Loucy (cell line): ENCODE results near the gene RABAC1.

Source experiments
- H2AFZ ChIP-seq: fragments of 200-600 bp; sonication (generic); 2 replicates; pipeline ENCODE4 v1.6.0; 2016; ENCODE audit warnings: antibody characterized with exemption, mild to moderate bottlenecking, low read length, moderate library complexity
- H3F3A ChIP-seq: fragments of 200-600 bp; 2 replicates; pipeline ENCODE4 v1.6.0; 2016; ENCODE audit warnings: antibody characterized with exemption, low read depth, mild to moderate bottlenecking
- H3K27me3 ChIP-seq: fragments of 200-600 bp; sonication (generic); 2 replicates; pipeline ENCODE4 v1.6.1; 2014; ENCODE audit warnings: low read length, mild to moderate bottlenecking; ENCODE audit not compliant: insufficient read depth, poor library complexity, severe bottlenecking
- H3K36me3 ChIP-seq: fragments of 200-600 bp; sonication (generic); 2 replicates; pipeline ENCODE4 v1.6.1; 2016; ENCODE audit warnings: low read length; ENCODE audit not compliant: insufficient read depth
- H3K4me1 ChIP-seq: fragments of 200-600 bp; sonication (generic); 2 replicates; pipeline ENCODE4 v1.5.1; 2014; ENCODE audit warnings: low read length, mild to moderate bottlenecking; ENCODE audit not compliant: insufficient read depth, poor library complexity, severe bottlenecking
- H3K4me2 ChIP-seq: fragments of 200-600 bp; sonication (generic); 2 replicates; pipeline ENCODE4 v1.6.0; 2014; ENCODE audit warnings: antibody characterized with exemption, low read length, low read depth, mild to moderate bottlenecking; ENCODE audit not compliant: poor library complexity, severe bottlenecking
- H3K4me3 ChIP-seq: fragments of 200-600 bp; sonication (generic); 2 replicates; pipeline ENCODE4 v1.5.1; 2014; ENCODE audit warnings: low read length, mild to moderate bottlenecking, mixed read lengths; ENCODE audit not compliant: poor library complexity, severe bottlenecking
- H3K79me2 ChIP-seq: fragments of 200-600 bp; sonication (generic); 2 replicates; pipeline ENCODE4 v1.6.1; 2014; ENCODE audit warnings: low read length; ENCODE audit not compliant: insufficient read depth
- H3K9ac ChIP-seq: fragments of 200-600 bp; sonication (generic); 2 replicates; pipeline ENCODE4 v1.6.0; 2014; ENCODE audit warnings: mild to moderate bottlenecking, low read depth, low read length, moderate library complexity; ENCODE audit not compliant: poor library complexity, severe bottlenecking
- H3K9me2 ChIP-seq: fragments of 200-600 bp; sonication (generic); replicated peaks from 2 replicates; pipeline ENCODE4 v1.6.1; 2016; ENCODE audit warnings: low read depth, low read length, mixed read lengths
- H3K9me3 ChIP-seq: fragments of 200-600 bp; sonication (generic); 2 replicates; pipeline ENCODE4 v1.6.1; 2014; ENCODE audit warnings: mild to moderate bottlenecking, antibody characterized with exemption, low read length, low read depth; ENCODE audit not compliant: insufficient read depth
- H4K20me1 ChIP-seq: fragments of 200-600 bp; sonication (generic); 2 replicates; pipeline ENCODE4 v1.6.0; 2014; ENCODE audit warnings: antibody characterized with exemption, low read length, mild to moderate bottlenecking; ENCODE audit not compliant: insufficient read depth, poor library complexity, severe bottlenecking
- EZH2phosphoT487 ChIP-seq: fragments of 200-600 bp; IDR thresholded peaks from 2 replicates; pipeline ENCODE4 v1.6.1; 2018; ENCODE audit warnings: antibody characterized with exemption, mild to moderate bottlenecking, moderate library complexity, borderline replicate concordance
- TF ChIP-seq, protein P1 (sequence below): fragments of 200-600 bp; sonication (generic); conservative IDR thresholded peaks from 2 replicates; pipeline ENCODE4 v1.5.1; 2014; ENCODE audit warnings: mild to moderate bottlenecking, antibody characterized with exemption, low read length

Gene RABAC1

DNA sequence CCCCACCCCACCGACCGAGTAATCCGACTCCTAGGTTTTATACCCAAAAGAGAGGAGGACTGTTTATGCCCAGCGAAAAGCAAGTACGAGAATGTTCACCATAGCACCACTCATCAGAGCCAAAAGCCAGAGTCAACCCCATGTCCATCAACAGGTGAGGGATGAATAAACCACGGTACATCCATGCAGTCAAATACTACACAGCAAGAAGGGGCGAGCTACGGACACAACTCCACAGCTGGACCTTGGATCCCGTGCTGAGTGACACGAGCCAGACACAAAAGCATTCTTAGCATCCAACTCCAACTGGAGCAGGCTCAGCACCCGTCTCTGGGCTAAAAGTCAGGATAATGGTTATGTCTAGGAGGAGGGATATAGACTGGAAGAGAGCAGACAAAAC, 12.2 kb upstream of the RABAC1 start:
- Histone ChIP-seq H3K27me3 (no peaks in the 10 kb centered on the region), H3K79me2 (no peaks in the 10 kb centered on the region), H3K9me3 (no peaks in the 10 kb centered on the region), H2AFZ (no peak overlapping the region), H3K9ac (no peak overlapping the region), H3K36me3 (no peaks in the 10 kb centered on the region), H3K4me2 (no peak overlapping the region), H3K4me3 (no peak overlapping the region), H3F3A (no peaks in the 10 kb centered on the region), H4K20me1 (no peaks in the 10 kb centered on the region), H3K9me2 (no peaks in the 10 kb centered on the region), H3K4me1 (no peaks in the 10 kb centered on the region)
- no peak for TF ChIP-seq EZH2phosphoT487
- TF ChIP-seq, protein P1, sequence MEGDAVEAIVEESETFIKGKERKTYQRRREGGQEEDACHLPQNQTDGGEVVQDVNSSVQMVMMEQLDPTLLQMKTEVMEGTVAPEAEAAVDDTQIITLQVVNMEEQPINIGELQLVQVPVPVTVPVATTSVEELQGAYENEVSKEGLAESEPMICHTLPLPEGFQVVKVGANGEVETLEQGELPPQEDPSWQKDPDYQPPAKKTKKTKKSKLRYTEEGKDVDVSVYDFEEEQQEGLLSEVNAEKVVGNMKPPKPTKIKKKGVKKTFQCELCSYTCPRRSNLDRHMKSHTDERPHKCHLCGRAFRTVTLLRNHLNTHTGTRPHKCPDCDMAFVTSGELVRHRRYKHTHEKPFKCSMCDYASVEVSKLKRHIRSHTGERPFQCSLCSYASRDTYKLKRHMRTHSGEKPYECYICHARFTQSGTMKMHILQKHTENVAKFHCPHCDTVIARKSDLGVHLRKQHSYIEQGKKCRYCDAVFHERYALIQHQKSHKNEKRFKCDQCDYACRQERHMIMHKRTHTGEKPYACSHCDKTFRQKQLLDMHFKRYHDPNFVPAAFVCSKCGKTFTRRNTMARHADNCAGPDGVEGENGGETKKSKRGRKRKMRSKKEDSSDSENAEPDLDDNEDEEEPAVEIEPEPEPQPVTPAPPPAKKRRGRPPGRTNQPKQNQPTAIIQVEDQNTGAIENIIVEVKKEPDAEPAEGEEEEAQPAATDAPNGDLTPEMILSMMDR: no peak

DNA sequence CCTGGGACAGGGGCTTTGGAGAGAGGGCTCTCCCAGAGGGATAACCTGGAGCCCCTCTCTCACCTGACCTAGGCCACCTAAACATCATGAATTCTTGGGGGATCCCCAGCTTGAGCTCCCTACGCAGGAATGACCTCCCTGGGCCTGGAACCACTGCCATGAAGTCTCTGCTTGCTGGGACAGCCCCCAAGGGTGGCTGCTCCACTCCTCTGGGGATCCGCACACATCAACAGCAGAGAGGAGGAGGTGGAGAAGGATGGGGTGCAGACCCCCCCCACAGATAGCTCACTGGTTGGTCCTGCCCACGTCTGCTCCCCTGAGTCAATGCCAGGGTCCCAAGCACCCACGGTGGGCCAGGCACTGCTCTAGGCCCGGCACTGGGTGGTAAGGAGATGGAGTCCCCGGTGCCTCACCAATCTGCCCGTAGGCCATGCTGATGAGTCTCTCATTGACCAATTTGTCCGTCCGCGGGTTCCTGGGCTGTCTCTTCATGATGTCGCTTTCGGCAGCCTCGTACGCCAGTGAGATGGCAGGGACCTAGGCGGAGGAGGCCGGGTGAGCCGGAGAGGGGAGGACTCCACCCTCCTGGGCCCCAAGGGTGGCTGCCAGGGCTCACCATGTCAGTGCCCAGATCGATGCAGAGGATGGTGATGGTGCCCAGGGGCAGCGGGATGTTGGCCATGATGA, 10.8 kb upstream of the RABAC1 start:
- H3K27me3 ChIP-seq: no peaks in the 10 kb centered on the region
- H3F3A ChIP-seq: no peaks in the 10 kb centered on the region
- no peak overlapping the region for H3K9ac ChIP-seq

DNA sequence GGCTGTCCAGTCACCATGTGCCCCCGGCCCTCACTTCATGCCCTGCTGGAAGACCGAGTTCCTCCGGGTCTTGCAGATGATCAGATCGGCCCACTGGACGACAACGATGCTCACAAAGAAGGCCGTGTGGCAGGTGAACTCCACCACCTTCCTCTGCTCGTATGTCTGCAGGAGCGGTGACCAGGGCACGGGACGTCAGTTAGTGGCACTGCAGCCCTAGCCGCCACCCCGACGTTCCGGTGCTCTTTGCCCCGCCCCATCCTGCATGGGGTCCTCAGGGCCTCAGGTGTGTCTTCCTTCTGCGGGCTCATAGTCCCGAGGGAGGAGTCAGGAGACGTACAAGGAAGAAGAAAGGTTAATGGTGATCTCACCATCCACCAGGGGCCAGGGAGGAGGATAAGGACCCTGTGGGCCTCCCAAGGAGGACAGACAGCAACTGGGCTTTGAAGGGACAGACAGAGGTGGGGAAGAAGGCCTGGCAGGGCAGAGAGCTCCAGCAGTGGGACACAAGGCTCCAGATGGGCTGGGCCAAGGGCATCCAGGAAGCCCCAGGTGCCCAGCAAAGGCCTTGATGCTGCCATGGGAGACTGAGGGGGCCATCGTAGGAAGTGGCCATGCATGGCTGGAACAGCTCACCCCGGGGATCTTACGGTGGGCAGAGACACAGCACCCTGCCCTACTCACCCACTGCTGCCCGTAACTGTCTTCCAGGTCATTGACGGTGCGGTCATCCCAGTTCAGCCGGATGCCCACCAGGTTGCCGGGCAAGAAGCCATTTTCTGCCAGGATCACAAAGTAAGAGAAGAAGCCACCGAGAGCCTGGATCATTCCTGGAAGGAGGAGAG, 9.9 kb upstream of the RABAC1 start:
- H2AFZ ChIP-seq: no peak overlapping the region
- no peaks in the 10 kb centered on the region for H3K36me3 ChIP-seq
- H3K4me2 ChIP-seq: no peak overlapping the region
- H3K79me2 ChIP-seq: no peaks in the 10 kb centered on the region
- no peak for TF ChIP-seq EZH2phosphoT487
- TF ChIP-seq, protein P1: no peak
- H3F3A ChIP-seq: no peaks in the 10 kb centered on the region
- no peaks in the 10 kb centered on the region for H4K20me1 ChIP-seq
- H3K4me3 ChIP-seq: no peak overlapping the region
- H3K27me3 ChIP-seq: no peaks in the 10 kb centered on the region
- H3K9ac ChIP-seq: no peak overlapping the region
- H3K4me1 ChIP-seq: no peaks in the 10 kb centered on the region
- no peaks in the 10 kb centered on the region for H3K9me3 ChIP-seq
- no peaks in the 10 kb centered on the region for H3K9me2 ChIP-seq

More for the DNA sequence above, 10.8 kb upstream of the RABAC1 start:
- no peaks in the 10 kb centered on the region for H3K79me2 ChIP-seq
- H4K20me1 ChIP-seq: no peaks in the 10 kb centered on the region
- TF ChIP-seq EZH2phosphoT487: no peak
- TF ChIP-seq, protein P1: no peak
- no peaks in the 10 kb centered on the region for H3K9me3 ChIP-seq
- no peak overlapping the region for H2AFZ ChIP-seq
- no peaks in the 10 kb centered on the region for H3K4me1 ChIP-seq
- H3K4me2 ChIP-seq: no peak overlapping the region
- H3K36me3 ChIP-seq: no peaks in the 10 kb centered on the region
- no peaks in the 10 kb centered on the region for H3K9me2 ChIP-seq
- no peak overlapping the region for H3K4me3 ChIP-seq
